Mesothelial cell of epicardium (in vitro differentiated cells): ENCODE results near the gene GAS2. TPM values are rescaled to one million over a fixed set of nuclear protein-coding genes. Genes with fewer than 3 reads are reported as not detected.

Experiments
- DNase-seq, 2 experiments: peaks; one replicate each; pipeline ENCODE4 v3.0.0; 2021; ENCODE audit warnings: low spot score in 2 of 2; ENCODE audit not compliant: unreplicated experiment in 2 of 2
- H3K27ac Mint-ChIP-seq: 2 replicates; pipeline ENCODE4 v1.8.0; 2021; ENCODE audit warnings: mixed read lengths
- H3K27me3 Mint-ChIP-seq: 2 replicates; pipeline ENCODE4 v1.8.0; 2021; ENCODE audit warnings: low read depth, mixed read lengths
- H3K36me3 Mint-ChIP-seq: 2 replicates; pipeline ENCODE4 v1.8.0; 2021; ENCODE audit warnings: mixed read lengths
- H3K4me1 Mint-ChIP-seq: 2 replicates; pipeline ENCODE4 v1.8.0; 2021; ENCODE audit warnings: mixed read lengths
- H3K4me3 Mint-ChIP-seq: 2 replicates; pipeline ENCODE4 v1.8.0; 2021; ENCODE audit warnings: mild to moderate bottlenecking, moderate library complexity, mixed read lengths
- H3K9me3 Mint-ChIP-seq: 2 replicates; pipeline ENCODE4 v1.8.0; 2021; ENCODE audit warnings: mixed read lengths
- total RNA-seq: library from RNA; stranded (reverse); gene quantifications from 3 replicates; pipeline ENCODE4 v1.2.1, GENCODE V29; 2021
- TF ChIP-seq, protein P1 (sequence below): fragments of 200-600 bp; sonication (generic); IDR thresholded peaks from one replicate; pipeline ENCODE4 v1.5.0; 2021; ENCODE audit warnings: antibody characterized with exemption; ENCODE audit not compliant: unreplicated experiment

Gene GAS2
- total RNA-seq, 1 donor from 2014 or later = 17.8 TPM

GRCh38 chr11:22807391-22807790 lies 141.0 kb downstream of the GAS2 start:
- no peak overlapping the region for H3K27ac Mint-ChIP-seq
- H3K4me3 Mint-ChIP-seq = no peak overlapping the region
- H3K9me3 Mint-ChIP-seq = peaks cover 18% of the 10 kb centered on the region
- TF ChIP-seq, protein P1, sequence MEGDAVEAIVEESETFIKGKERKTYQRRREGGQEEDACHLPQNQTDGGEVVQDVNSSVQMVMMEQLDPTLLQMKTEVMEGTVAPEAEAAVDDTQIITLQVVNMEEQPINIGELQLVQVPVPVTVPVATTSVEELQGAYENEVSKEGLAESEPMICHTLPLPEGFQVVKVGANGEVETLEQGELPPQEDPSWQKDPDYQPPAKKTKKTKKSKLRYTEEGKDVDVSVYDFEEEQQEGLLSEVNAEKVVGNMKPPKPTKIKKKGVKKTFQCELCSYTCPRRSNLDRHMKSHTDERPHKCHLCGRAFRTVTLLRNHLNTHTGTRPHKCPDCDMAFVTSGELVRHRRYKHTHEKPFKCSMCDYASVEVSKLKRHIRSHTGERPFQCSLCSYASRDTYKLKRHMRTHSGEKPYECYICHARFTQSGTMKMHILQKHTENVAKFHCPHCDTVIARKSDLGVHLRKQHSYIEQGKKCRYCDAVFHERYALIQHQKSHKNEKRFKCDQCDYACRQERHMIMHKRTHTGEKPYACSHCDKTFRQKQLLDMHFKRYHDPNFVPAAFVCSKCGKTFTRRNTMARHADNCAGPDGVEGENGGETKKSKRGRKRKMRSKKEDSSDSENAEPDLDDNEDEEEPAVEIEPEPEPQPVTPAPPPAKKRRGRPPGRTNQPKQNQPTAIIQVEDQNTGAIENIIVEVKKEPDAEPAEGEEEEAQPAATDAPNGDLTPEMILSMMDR = no peak
- H3K4me1 Mint-ChIP-seq = no peaks in the 10 kb centered on the region
- H3K36me3 Mint-ChIP-seq = peaks cover 13% of the 10 kb centered on the region
- DNase-seq = no peak
- no peaks in the 10 kb centered on the region for H3K27me3 Mint-ChIP-seq

- Mint-ChIP-seq H3K4me3 (no peak overlapping the region), H3K27me3 (no peaks in the 10 kb centered on the region), H3K4me1 (no peaks in the 10 kb centered on the region), H3K9me3 (peaks cover 18% of the 10 kb centered on the region), H3K27ac (no peak overlapping the region), H3K36me3 (peaks cover 15% of the 10 kb centered on the region)
- DNase-seq = no peak
- TF ChIP-seq, protein P1 = no peak
Measured at GRCh38 chr11:22807855-22808570, 141.6 kb downstream of the GAS2 start.

GRCh38 chr11:22808571-22809197 lies 142.3 kb downstream of the GAS2 start:
- Mint-ChIP-seq H3K4me3 (no peak overlapping the region), H3K27me3 (no peaks in the 10 kb centered on the region), H3K36me3 (peaks cover 18% of the 10 kb centered on the region), H3K27ac (no peak overlapping the region), H3K9me3 (peaks cover 18% of the 10 kb centered on the region), H3K4me1 (no peaks in the 10 kb centered on the region)
- TF ChIP-seq, protein P1 = no peak
- DNase-seq = no peak

DNA sequence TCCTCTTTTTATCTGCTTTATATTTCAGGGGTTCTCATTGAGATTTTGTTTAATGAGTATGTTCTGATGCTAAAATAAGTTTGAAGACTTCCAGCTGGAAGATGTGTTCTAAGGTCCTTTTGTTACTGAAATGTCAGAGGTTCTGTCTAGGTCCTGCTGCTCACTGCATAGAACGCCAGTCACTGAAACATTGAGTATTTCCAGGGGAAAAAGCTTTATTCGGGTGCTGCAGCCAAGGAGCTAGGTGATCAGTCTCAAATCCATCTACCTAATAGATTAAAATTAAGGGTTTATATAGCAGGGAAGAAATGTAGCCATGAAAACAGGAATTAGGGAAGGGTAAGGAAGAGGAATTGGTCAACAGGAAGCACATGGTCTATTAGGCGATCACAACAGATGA lies 143.5 kb downstream of the GAS2 start:
- Mint-ChIP-seq H3K27ac (no peak overlapping the region), H3K27me3 (no peaks in the 10 kb centered on the region), H3K4me1 (no peaks in the 10 kb centered on the region), H3K9me3 (peaks cover 25% of the 10 kb centered on the region), H3K36me3 (peaks cover 19% of the 10 kb centered on the region), H3K4me3 (no peak overlapping the region)
- TF ChIP-seq, protein P1 = no peak
- DNase-seq = no peak

DNA sequence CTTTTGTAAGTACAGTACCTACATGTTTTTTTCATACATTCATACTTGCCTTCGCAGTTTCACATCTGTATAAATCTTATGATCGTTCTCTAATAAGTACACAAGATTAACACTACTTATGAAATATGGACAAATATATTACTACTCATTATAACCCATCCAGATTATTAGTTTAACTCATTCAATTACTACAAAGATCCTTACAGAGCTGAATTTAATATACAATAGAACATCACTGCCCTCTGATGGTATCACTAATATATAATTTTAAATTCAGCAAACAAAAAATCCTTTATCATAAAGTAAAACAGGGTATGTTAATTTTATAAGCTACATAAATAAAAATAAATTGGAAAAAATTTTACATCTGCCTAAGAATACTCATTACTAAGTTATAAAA lies 155.8 kb downstream of the GAS2 start:
- peaks cover 5% of the 10 kb centered on the region for H3K9me3 Mint-ChIP-seq
- H3K4me1 Mint-ChIP-seq = no peaks in the 10 kb centered on the region
- H3K27me3 Mint-ChIP-seq = no peaks in the 10 kb centered on the region
- TF ChIP-seq, protein P1 = no peak
- no peak for DNase-seq
- H3K36me3 Mint-ChIP-seq = peaks cover 19% of the 10 kb centered on the region
- H3K27ac Mint-ChIP-seq = no peak overlapping the region
- H3K4me3 Mint-ChIP-seq = no peak overlapping the region
